ENCODE results near the gene SRRD.
"Not testable (repeated sequence)": the region's sequence is repeated elsewhere in the genome, so short reads cannot be mapped to it uniquely, and the experiment has no call there.

SRRD gene

DNA sequence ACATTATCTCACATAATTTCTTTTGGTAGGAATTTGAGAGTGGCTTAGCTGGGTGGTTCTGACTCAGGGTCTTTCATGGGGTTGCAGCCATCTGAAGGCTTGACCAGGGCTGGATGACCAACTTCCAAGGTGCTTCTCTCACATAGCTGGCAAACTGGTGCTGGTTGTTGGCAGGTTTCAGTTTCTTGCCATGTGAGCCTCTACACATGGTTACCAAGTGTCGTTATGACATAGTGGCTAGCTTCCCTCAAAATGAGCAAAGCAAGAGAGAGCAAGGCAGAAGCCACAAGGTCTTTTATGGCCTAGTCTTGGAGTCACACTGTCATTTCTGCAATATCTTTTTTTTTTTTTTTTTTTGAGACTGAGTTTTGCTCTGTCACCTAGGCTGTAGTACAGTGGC lies 32.8 kb downstream of the SRRD start:
- in situ Hi-C loops (cut with MboI; ENCODE audit: low sequenced_read_pairs): no loop called here

- in situ Hi-C loops (cut with MboI; ENCODE audit: low sequenced_read_pairs): no loop called here
These were observed 33.8 kb downstream of the SRRD start for GRCh38 chr22:26517429-26517828.

- in situ Hi-C loops (cut with MboI; ENCODE audit: low sequenced_read_pairs): no loop called here
These were observed 38.3 kb downstream of the SRRD start for GRCh38 chr22:26522012-26522411.

DNA sequence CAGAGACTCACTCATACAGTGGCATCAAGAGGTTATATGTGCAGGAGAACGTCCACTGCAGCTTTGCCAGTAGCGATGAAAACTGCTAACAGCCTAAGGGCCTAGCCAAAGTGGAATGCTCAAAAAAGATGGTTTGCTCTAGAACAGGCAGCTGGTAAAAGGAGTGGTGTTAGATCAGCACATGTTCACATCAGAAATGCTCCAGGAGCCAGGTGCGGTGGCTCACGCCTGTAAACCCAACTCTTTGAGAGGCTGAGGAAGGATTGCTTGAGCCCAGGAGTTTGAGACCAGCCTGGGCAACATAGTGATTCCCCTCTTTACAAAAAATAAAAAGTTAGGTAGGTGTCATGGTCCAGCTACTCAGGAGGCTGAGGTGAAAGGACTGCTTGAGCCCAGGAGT lies 38.9 kb downstream of the SRRD start:
- in situ Hi-C loops (cut with MboI; ENCODE audit: low sequenced_read_pairs): no loop called here

- in situ Hi-C loops (cut with MboI; ENCODE audit: low sequenced_read_pairs): no loop called here
These were observed 41.2 kb downstream of the SRRD start for GRCh38 chr22:26524870-26525269.

- in situ Hi-C loops (cut with MboI; ENCODE audit: low sequenced_read_pairs): no loop called here
These were observed 42.4 kb downstream of the SRRD start for GRCh38 chr22:26525946-26526564.

DNA sequence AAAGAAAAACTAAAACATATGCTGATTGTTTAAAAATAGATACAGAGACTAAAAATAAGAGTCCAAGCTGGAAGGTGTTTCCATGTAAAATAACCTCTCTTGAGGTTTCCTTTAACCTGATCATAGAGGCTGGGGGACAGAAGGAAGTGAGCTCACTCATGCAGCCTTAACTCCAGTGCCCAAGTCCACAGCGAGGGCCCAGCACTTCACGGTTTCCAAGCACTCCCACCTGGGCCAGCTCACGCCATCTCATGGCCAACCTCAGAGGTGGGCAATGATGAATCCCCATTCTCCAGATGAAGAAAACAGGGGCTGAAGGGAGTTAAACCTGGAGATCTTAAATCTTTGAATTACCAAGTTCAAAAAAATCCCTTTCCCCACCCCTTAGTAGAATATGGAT lies 43.5 kb downstream of the SRRD start:
- in situ Hi-C loops (cut with MboI; ENCODE audit: low sequenced_read_pairs): no loop called here

- in situ Hi-C loops (cut with MboI; ENCODE audit: low sequenced_read_pairs): no loop called here
These were observed 44.1 kb downstream of the SRRD start for GRCh38 chr22:26527574-26528465.

DNA sequence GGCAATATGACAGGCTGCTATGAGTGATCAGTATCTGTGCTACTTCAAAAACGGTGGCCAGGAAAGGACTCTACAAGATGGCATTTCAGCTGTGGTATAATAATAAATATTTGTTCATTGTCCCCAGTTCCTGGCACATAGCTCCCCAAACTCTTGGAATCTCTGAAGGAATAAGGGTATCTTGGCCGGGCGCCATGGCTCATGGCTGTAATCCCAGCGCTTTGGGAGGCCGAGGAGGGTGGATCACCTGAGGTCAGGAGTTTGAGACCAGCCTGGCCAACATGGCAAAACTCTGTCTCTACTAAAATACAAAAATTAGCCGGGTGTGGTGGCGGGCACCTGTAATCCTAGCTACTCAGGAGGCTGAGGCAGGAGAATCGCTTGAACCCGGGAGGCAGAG lies 44.8 kb downstream of the SRRD start:
- in situ Hi-C loops (cut with MboI; ENCODE audit: low sequenced_read_pairs): not testable (repeated sequence)

- in situ Hi-C loops (cut with MboI; ENCODE audit: low sequenced_read_pairs): no loop called here
These were observed 45.7 kb downstream of the SRRD start for GRCh38 chr22:26529345-26529744.

DNA sequence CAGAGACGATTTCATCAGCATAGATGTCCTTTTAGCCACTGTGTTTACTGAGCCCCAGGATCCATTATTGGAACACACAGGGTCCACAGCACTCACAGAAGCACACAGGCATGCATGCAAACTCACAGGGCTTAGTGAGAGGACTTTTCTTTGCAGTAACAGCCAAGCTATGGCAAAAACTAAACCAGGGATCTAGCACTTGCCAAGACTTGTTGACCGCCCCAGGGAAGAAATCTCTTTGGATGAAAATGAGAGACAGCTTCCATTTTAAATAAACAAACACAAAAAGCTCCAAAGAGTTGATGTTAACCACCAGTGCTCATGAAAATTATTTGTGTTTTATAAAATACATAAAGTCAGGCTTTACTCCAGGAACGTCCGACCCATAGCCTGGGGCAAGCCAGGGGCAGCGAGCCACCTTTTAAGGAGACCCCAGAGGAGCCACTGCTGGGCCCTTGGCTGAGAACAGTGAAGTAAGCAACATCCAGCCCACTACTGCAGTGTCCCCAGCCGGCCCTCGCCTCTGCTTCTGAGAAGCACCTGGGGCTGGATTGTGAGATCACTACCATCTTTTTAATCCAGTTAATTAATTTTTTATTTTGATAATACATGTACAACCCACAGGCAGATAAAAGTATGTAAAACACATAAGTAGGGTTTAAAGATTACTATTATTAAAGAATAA lies 50.6 kb downstream of the SRRD start:
- in situ Hi-C loops (cut with MboI; ENCODE audit: low sequenced_read_pairs): no loop called here

- in situ Hi-C loops (cut with MboI; ENCODE audit: low sequenced_read_pairs): no loop called here
These were observed 51.4 kb downstream of the SRRD start for GRCh38 chr22:26534874-26535602.

DNA sequence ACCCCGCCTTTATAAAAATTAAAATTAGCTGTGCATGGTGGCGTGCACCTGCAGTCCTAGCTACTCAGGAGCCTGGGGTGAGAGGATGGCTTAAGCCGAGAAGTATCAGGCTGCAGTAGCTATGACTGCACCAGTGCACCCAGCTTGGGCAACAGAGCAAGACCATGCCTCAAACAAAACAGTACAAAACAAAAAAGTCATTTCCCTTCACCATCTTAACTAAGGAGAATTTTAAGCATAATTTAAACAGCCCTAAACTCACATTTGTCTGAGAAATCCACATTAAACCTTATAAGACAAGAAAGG lies 51.9 kb downstream of the SRRD start:
- in situ Hi-C loops (cut with MboI; ENCODE audit: low sequenced_read_pairs): no loop called here

GRCh38 chr22:26536056-26536761 lies 52.5 kb downstream of the SRRD start:
- in situ Hi-C loops (cut with MboI; ENCODE audit: low sequenced_read_pairs): no loop called here

DNA sequence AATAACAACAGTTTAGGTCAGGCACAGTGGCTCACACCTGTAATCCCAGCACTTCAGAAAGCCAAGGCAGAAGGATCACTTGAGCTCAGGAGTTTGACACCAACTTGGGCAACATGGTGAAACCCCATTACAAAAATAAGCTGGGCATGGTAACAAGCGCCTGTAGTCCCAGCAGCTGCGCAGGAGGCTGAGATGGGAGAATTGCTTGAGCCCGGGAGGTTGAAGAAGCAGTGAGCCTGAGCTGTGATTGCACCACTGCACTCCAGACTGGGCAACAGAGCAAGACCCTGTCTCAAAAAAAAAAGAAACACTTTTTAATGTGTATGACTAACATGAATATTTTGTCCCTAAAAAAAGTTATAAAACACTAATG lies 53.1 kb downstream of the SRRD start:
- in situ Hi-C loops (cut with MboI; ENCODE audit: low sequenced_read_pairs): no loop called here

GRCh38 chr22:26540119-26540518 lies 56.4 kb downstream of the SRRD start:
- in situ Hi-C loops (cut with MboI; ENCODE audit: low sequenced_read_pairs): no loop called here

- in situ Hi-C loops (cut with MboI; ENCODE audit: low sequenced_read_pairs): no loop called here
These were observed 57.6 kb downstream of the SRRD start for GRCh38 chr22:26541167-26541819.

DNA sequence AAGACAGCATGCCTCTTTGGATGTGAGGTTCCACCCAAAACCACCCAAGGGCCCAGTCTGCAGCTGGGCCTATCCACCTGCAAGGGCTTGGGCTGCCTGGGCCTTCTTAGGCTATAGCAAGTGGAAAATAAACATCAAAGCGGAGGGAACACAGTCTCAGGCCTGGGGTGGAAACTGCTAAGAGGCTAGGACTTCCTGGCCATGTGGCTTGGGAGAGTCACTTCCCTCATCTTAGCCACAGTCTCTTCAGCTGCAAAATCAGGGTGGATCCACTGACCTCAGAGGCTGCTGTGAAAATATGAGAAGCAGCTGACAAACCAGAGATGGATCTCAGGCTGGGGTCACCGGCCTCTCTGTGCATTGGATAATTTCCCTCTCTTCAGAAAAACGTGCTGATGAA lies 59.2 kb downstream of the SRRD start:
- in situ Hi-C loops (cut with MboI; ENCODE audit: low sequenced_read_pairs): no loop called here

Data from HL-60/S4 treated with phorbol 12-myristate 13-acetate at 8.2 ng/mL for 4 days and 3 days (cell line).